GM10847 (cell line): ENCODE data around the gene SNAP47.

Experiments used
- POLR2A ChIP-seq: IDR thresholded peaks from 2 replicates; pipeline ENCODE4 v1.6.1; 2011; ENCODE audit not compliant: insufficient read length; ENCODE audit errors: extremely low read depth

Gene SNAP47

DNA sequence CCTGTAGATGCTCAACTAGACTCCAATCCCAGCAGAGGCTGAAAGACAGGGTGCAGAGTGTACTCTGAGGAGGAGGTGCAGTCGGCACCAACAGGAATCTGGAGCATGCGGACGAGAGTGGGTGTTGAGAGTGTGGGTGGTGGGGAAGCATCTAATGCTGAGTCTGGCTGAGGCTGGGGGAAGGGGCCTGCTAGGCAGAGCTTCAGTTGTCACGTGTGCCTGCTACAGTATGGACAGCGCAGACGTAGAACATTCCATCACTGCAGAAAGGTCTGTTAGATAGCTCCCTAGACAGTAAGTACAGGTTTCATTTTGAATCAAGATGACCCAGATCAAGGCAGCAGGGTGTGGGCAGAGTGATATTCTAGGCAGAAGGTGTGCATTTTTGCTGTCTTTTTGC is 23.1 kb downstream of the SNAP47 start:
- TF ChIP-seq POLR2A, result no peak

DNA sequence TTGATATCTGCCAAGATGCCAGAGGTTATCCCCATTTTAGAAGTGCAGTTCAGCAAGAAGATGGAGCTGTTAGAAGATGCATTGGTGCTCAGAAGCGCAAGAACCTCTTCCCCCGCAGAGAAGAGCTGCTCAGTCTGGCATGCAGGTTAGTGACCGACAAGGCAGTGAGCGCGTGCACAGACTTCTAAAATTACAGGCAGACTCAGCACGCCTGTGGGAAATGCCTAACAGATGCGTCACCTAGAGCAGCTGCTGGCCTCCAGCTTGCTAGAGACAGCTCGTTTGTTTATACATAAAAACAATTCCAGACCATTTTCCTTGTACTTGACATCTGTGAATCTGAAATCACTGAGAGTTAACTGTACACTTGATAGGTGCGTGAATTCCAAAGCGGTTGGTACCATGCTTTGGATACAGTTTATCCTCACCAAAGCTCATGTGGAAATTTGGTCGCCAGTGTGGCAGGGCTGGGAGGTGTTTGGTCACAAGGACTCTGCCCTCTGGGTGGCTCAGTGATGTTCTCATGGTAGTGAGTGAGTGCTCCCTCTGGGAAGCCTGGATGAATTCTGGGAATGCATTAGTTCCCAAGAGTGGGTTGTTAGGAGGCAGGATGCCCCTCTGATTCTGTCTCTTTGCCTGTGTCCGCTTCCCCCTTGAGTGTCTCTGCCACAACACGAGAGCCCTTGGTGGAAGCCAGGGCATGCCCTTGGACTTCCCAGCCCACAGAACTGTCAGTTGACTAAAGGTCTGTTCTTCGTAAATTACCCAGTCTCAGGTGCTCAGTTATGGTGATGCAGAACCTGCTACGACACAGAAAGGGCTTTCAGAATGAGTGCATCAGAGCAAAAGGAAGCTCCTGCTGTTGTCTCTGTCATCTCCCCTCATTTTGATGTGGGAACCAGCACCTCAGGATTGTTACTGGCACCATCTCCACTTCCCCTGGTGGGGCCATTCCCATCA is 24.4 kb downstream of the SNAP47 start:
- TF ChIP-seq POLR2A, result no peak

- TF ChIP-seq POLR2A, result no peak
Measured at GRCh38 chr1:227760377-227760776, 25.1 kb downstream of the SNAP47 start.

DNA sequence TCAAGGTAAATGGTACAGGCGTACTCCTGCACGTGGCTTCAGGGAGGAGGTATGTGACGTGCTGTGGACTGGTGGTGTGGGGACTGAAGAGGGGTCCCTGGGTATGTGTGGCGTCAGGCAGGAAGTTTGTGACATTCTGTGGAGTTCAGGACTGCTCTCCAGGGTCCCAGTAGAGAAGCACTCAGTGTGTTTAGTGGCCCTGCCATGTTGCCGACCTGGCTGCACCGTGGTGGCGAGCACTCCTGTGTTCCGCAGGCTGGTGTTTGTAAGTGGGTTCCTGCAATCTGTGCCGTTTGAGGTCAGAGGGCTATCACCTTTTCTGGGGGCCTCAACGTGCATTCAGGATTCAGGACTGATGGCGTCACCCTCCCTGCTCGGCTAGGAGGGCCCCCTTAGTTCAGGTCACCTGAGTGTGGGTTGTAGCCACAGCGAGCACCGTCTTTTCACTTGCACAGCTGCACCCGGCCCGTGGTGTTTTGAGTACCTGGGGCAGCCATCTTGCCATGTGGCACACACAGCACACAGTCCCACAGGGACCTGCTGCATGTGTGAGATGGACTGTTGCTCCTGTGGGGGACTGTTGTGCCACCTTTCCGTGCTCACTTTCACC is 26.5 kb downstream of the SNAP47 start:
- no peak for TF ChIP-seq POLR2A

GRCh38 chr1:227762231-227762911 is 27.1 kb downstream of the SNAP47 start:
- TF ChIP-seq POLR2A, result no peak

DNA sequence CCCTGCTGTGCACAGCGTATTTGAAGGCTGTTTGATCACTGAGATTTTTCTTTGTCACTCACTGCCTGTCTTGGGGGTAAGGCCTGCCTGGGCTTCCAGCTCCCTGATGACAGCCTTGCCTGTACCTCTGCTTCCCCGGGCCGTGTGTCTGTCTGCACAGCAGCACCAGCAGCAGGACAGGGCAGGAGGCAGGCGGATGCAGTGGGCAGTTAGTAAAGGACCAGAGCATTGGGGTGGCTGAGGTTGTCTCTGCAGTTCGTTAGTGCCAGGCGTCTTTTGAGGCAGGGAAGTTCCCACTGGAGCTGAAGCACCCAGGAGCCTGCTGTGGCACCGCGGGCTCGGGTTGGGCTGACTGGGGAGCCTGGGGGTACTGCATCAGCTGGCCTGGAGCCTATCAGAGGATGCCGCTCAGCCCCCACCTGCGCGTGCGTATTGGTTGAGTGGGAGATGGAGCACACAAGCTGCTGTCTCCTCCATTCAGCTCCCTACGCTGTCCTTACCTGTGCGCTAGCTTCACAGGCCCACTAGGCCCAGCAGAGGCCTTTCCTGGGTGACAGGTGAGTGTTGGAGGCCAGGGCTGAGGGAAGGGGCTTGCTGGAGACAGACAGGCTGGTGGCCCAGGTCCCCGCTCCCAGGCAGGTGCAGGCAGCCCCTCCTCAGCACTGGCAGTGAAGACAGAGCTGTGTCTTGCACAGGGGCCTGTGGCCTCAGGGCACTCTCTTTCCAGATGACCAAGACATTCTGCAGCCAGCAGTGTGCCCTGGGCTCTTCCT is 28.2 kb downstream of the SNAP47 start:
- no peak for TF ChIP-seq POLR2A

DNA sequence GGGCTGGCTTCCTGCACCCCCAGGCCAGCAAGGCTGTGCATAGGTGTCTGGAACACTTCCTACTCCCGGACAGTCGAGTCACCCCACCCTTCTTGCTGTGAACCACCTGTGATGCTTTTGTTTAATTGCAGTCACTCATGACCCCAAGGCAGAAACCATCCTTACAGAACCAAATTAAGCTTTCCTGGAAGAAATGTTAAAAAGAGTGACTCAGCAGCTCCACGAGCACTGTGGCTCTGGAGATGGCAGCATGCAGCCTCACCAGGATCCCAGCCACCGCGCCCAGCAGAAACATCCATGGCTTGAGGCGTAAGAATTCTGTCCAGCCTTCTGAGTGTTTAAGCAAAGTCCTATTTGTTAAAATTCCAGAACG is 28.8 kb downstream of the SNAP47 start:
- no peak for TF ChIP-seq POLR2A

DNA sequence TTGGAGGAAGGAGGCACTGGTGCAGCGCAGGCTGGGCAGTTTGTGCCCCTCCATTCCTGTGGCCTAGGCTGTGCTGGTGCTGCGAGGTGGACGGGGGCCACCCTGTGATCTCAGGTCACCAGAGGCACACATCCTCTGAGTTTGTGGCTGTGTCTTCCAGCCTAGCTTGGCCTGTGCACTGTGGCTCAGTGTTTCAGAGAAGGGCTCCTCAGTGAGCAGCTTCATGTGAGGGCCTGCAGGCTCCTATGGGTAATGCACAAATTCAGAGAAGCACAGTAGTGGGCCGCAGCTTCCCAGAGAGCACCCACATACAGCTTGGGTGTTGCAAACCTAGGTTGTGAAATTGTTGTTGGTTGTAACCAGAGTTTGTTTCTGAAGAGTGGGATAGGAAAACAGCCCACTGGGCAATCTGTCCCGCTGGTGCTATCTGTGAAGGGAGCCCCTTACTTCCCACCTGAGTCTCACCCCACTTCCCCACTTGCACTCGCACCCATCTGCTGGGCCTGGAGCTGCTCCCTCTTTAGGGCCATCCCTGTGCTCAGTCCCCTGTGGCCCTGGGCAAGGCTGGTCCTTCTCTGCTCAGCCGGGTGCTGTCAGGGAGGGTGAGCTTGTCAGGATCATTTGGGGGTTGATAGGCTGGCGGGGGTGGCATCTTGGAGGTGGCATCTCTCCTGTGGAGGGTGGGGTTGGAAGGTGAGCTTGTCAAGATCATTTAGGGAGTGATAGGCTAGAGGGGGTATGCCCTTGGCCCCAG is 30.2 kb downstream of the SNAP47 start:
- TF ChIP-seq POLR2A, result no peak

- no peak for TF ChIP-seq POLR2A
Measured at GRCh38 chr1:227766015-227766634, 30.9 kb downstream of the SNAP47 start.

DNA sequence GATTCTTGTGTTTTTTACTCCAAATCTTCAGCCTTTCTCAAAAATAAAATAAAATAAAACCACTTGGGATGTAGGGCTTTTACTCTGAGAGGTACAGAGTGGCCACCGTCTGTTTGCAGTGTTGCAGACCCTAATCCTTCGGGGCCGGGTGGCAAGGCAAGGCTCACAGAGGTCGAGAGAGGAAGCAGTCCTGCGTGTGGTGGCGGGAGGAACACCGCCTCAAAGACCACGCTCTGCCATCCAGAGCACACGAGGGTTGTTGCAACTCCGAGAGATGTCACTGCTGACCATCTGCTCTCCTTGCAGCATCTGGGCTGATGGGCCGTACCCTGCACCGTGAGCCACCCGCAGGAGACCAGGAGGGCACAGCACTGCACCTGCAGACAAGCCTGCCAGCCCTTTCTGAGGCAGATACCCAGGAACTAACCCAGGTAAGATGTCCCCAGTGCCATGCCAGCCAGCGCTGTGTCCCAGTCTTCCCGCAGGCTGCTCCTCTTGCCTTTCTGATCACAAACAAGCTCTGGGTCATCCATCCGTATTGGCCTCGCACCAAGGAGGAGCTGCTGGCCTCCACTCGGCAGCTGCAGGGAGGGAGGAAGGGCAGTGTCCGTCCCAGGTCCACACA is 31.5 kb downstream of the SNAP47 start:
- no peak for TF ChIP-seq POLR2A

DNA sequence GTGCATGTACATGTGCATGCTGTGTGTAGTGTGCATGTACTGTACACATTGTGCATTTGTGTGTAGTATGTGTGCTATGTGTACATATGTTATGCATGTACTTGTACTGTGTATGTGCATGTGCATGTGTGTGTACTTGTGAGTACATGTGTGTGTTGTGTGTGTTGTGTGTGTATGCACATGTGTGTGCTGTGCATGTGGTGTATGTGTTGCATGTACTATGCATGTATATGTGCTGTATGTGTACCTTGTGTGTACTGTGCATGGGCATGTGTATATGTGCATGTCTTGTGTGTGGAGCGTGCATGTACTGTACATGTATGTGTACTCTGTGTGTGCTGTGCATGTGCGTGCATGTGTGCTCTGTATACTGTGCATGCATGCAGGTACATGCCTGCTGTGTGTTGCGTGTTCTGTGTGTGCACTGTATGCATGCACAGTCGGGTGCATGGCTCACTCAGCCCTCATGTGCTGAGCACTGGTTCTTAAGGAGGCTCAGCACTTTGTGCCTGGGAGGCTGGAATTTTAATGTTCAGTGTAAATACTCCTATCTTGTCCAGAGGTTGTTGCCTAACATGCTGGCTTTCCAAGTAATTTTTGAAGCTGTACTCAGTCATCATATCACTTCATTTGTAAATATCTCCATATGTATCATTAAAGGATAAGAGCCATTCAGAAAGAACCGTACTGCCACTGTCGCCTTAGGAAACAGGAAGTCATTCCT is 32.3 kb downstream of the SNAP47 start:
- TF ChIP-seq POLR2A, result no peak

DNA sequence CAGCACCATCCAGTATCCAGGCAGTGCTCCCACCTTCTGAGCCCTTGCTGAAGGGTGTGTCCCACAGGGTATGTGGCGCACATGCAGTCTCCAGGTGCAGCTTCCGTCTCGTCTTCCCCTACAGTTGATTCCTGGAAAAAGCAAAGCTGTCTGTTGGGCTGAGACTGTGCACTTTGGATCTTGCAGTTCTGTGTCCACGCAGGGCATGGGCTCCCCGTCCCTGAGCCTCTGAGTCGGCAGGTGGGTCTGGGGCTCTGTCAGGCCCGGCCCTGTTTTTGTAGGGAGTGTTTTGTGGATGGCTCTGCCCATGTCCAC is 32.8 kb downstream of the SNAP47 start:
- TF ChIP-seq POLR2A, result no peak

DNA sequence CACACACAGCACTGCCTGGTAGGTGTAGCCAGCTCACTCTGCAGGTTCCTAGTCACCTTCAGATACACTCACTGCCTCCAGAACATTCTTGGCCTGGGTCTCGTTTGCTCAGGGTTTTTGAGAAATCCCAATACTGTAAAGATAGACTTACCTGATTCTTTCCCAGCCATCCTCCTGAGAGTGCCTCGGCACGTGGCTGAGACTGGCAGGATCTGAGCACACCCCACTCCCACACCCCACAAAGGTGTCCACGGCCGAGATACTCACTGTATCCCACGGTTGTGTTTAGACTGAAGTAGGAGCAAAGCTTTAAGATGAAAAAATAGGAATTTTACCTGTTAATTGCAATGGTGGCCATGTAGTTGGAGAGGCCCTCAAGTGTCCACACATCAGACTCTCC is 33.4 kb downstream of the SNAP47 start:
- no peak for TF ChIP-seq POLR2A
